CD4-positive, alpha-beta T cell (primary cell): ENCODE data around the gene MAGI1. TPM values are rescaled to one million over a fixed set of nuclear protein-coding genes. Genes with fewer than 3 reads are reported as not detected.

Source experiments
- ATAC-seq: fragments of 200-7000 bp; cut with Tn5 transposase; one replicate; pipeline ENCODE4 v1.10.0; 2022; ENCODE audit warnings: mild to moderate bottlenecking; ENCODE audit not compliant: poor library complexity
- CTCF ChIA-PET: fragments of 350-600 bp; sonication (Branson Sonifier 250); formaldehyde crosslinking; loops from one replicate; lab custom pipeline; 2021; ENCODE audit warnings: antibody characterized with exemption, inconsistent platforms; lab: Charles Lee
- POLR2A ChIA-PET: fragments of 350-600 bp; sonication (Branson Sonifier 250); formaldehyde crosslinking; loops from one replicate; lab custom pipeline; 2021; ENCODE audit warnings: antibody characterized with exemption, inconsistent platforms; lab: Charles Lee
- DNase-seq, 14 experiments: peaks; one replicate each; pipeline ENCODE4 v3.0.0-alpha.2; 2013 to 2020; ENCODE audit warnings: mixed read lengths in 2 of 14
- H3K27ac ChIP-seq, 2 donors: one replicate each; pipeline versions ENCODE4 v1.5.1 to v1.7.0; 2013; ENCODE audit warnings: low read length in 2 of 2, low read depth in 1 of 2, mild to moderate bottlenecking in 1 of 2
- H3K27me3 ChIP-seq, 2 experiments: 1 replicate in 1 of 2; 2 replicates in 1 of 2; pipeline versions ENCODE4 v1.6.1 to v1.7.0; 2013; ENCODE audit warnings: low read length in 2 of 2, control low read depth in 1 of 2, mild to moderate bottlenecking in 1 of 2, moderate library complexity in 1 of 2; ENCODE audit not compliant: insufficient read depth in 2 of 2, control insufficient read depth in 1 of 2
- H3K36me3 ChIP-seq: one replicate; pipeline ENCODE4 v1.6.1; 2013; ENCODE audit warnings: low read length, control low read depth; ENCODE audit not compliant: insufficient read depth
- H3K4me1 ChIP-seq: one replicate; pipeline ENCODE4 v1.6.1; 2013; ENCODE audit warnings: low read length, control low read depth; ENCODE audit not compliant: insufficient read depth
- H3K4me3 ChIP-seq: one replicate; pipeline ENCODE4 v1.5.1; 2013; ENCODE audit warnings: mild to moderate bottlenecking, low read length, moderate library complexity
- H3K9me3 ChIP-seq, 2 experiments: 1 replicate in 1 of 2; 2 replicates in 1 of 2; pipeline versions ENCODE4 v1.6.1 to v1.7.0; 2013; ENCODE audit warnings: low read length in 2 of 2, mild to moderate bottlenecking in 2 of 2, control low read depth in 1 of 2, moderate library complexity in 1 of 2; ENCODE audit not compliant: control insufficient read depth in 1 of 2, insufficient read depth in 1 of 2
- H3K27ac Mint-ChIP-seq: one replicate; pipeline ENCODE4 v1.8.0; 2020; ENCODE audit warnings: mixed read lengths
- H3K27me3 Mint-ChIP-seq: one replicate; pipeline ENCODE4 v1.8.0; 2021; ENCODE audit warnings: mixed read lengths
- H3K36me3 Mint-ChIP-seq: one replicate; pipeline ENCODE4 v1.8.0; 2021; ENCODE audit warnings: low read depth, mixed read lengths
- H3K4me1 Mint-ChIP-seq: one replicate; pipeline ENCODE4 v1.8.0; 2021; ENCODE audit warnings: low read depth, mixed read lengths
- H3K4me3 Mint-ChIP-seq: one replicate; pipeline ENCODE4 v1.8.0; 2020; ENCODE audit warnings: mild to moderate bottlenecking, mixed read lengths
- H3K9me3 Mint-ChIP-seq: one replicate; pipeline ENCODE4 v1.8.0; 2020; ENCODE audit warnings: mixed read lengths
- CTCF ChIP-seq: fragments of 200-600 bp; IDR thresholded peaks from one replicate; pipeline ENCODE4 v1.8.0; 2022; ENCODE audit warnings: antibody characterized with exemption, mild to moderate bottlenecking
- intact Hi-C, 2 experiments: fragments of 100-400 bp; cut with DNase I in 1 of 2; cut with micrococcal nuclease in 1 of 2; formaldehyde crosslinking; loops; one replicate each; pipeline versions ENCODE4 v1.15.1 to v1.9.0; 2023 to 2025; cut with DNase I, micrococcal nuclease
- total RNA-seq, 174 experiments: library from RNA in 2 of 174; stranded (reverse) in 2 of 174; gene quantifications; one replicate each; pipeline ENCODE4 v1.2.3 and lab custom pipeline; 2021 to 2026

MAGI1 gene
- total RNA-seq, 2 experiments from 2014 or later = not detected

- no peaks in the 10 kb centered on the region for H3K36me3 ChIP-seq
- no peak overlapping the region for H3K27ac ChIP-seq
- Mint-ChIP-seq H3K9me3 (peaks cover 5% of the 10 kb centered on the region), H3K4me3 (no peak overlapping the region), H3K27ac (no peak overlapping the region), H3K4me1 (no peaks in the 10 kb centered on the region), H3K36me3 (no peaks in the 10 kb centered on the region), H3K27me3 (no peaks in the 10 kb centered on the region)
- CTCF ChIA-PET = no interaction called here
- H3K4me3 ChIP-seq = no peak overlapping the region
- H3K4me1 ChIP-seq = no peaks in the 10 kb centered on the region
- POLR2A ChIA-PET = no interaction called here
- TF ChIP-seq CTCF = no peak
- DNase-seq (no peak), ATAC-seq (no peak)
- no peaks in the 10 kb centered on the region for H3K9me3 ChIP-seq
- intact Hi-C loops = no loop called here
- H3K27me3 ChIP-seq = no peaks in the 10 kb centered on the region
These were observed 639.8 kb downstream of the MAGI1 start for GRCh38 chr3:65398953-65399352.

GRCh38 chr3:65396078-65396477 is 642.6 kb downstream of the MAGI1 start:
- Mint-ChIP-seq H3K9me3 (peaks cover 7% of the 10 kb centered on the region), H3K27me3 (no peaks in the 10 kb centered on the region), H3K27ac (no peak overlapping the region), H3K4me3 (no peak overlapping the region), H3K4me1 (no peaks in the 10 kb centered on the region), H3K36me3 (no peaks in the 10 kb centered on the region)
- intact Hi-C loops = no loop called here
- CTCF ChIA-PET = no interaction called here
- no peak for TF ChIP-seq CTCF
- Histone ChIP-seq H3K9me3 (no peaks in the 10 kb centered on the region), H3K4me1 (no peaks in the 10 kb centered on the region), H3K4me3 (no peak overlapping the region), H3K27ac (no peak overlapping the region), H3K27me3 (no peaks in the 10 kb centered on the region), H3K36me3 (no peaks in the 10 kb centered on the region)
- ATAC-seq = no peak
- POLR2A ChIA-PET = no interaction called here
- no peak for DNase-seq

- no peak for ATAC-seq
- Histone ChIP-seq H3K36me3 (no peaks in the 10 kb centered on the region), H3K4me3 (no peak overlapping the region), H3K4me1 (no peaks in the 10 kb centered on the region), H3K27ac (no peak overlapping the region), H3K9me3 (peaks cover 0 to 6% of the 10 kb centered on the region in 2 experiments), H3K27me3 (no peaks in the 10 kb centered on the region)
- H3K36me3 Mint-ChIP-seq = no peaks in the 10 kb centered on the region
- TF ChIP-seq CTCF = no peak
- POLR2A ChIA-PET = no interaction called here
- H3K27me3 Mint-ChIP-seq = no peaks in the 10 kb centered on the region
- intact Hi-C loops = no loop called here
- no peak overlapping the region for H3K27ac Mint-ChIP-seq
- H3K4me3 Mint-ChIP-seq = no peak overlapping the region
- H3K4me1 Mint-ChIP-seq = no peaks in the 10 kb centered on the region
- CTCF ChIA-PET = no interaction called here
- H3K9me3 Mint-ChIP-seq = peaks cover 12% of the 10 kb centered on the region
- no peak for DNase-seq
These were observed 647.6 kb downstream of the MAGI1 start for GRCh38 chr3:65391068-65391467.
